Stimulated activated naive CD8-positive, alpha-beta T cell treated with anti-CD3 and anti-CD28 coated beads, Interleukin-15, amount 100 ng/mL, for 72 hours (primary cell): ENCODE data around the gene ARFGAP1.
"Not testable (repeated sequence)": the region's sequence is repeated elsewhere in the genome, so short reads cannot be mapped to it uniquely, and the experiment has no call there.

ENCODE experiments used
- ATAC-seq: fragments of 150-1000 bp; cut with Tn5 transposase; 2 replicates; pipeline ENCODE4 v1.10.0; 2021; ENCODE audit warnings: mild to moderate bottlenecking, moderate library complexity
- DNase-seq, 2 donors: peaks; one replicate each; pipeline ENCODE4 v3.0.0; 2021 to 2022
- H3K27ac Mint-ChIP-seq, 2 donors: one replicate each; pipeline ENCODE4 v1.8.0; 2022; ENCODE audit warnings: mild to moderate bottlenecking in 2 of 2, mixed read lengths in 2 of 2, moderate library complexity in 2 of 2
- H3K27me3 Mint-ChIP-seq: one replicate; pipeline ENCODE4 v1.8.0; 2022; ENCODE audit warnings: mixed read lengths
- H3K4me1 Mint-ChIP-seq: one replicate; pipeline ENCODE4 v1.8.0; 2022; ENCODE audit warnings: mild to moderate bottlenecking, mixed read lengths
- H3K4me3 Mint-ChIP-seq, 2 donors: one replicate each; pipeline ENCODE4 v1.8.0; 2022; ENCODE audit warnings: mild to moderate bottlenecking in 2 of 2, mixed read lengths in 2 of 2, moderate library complexity in 1 of 2
- H3K9me3 Mint-ChIP-seq, 2 donors: one replicate each; pipeline ENCODE4 v1.8.0; 2022; ENCODE audit warnings: mixed read lengths in 2 of 2

The ARFGAP1 gene

DNA sequence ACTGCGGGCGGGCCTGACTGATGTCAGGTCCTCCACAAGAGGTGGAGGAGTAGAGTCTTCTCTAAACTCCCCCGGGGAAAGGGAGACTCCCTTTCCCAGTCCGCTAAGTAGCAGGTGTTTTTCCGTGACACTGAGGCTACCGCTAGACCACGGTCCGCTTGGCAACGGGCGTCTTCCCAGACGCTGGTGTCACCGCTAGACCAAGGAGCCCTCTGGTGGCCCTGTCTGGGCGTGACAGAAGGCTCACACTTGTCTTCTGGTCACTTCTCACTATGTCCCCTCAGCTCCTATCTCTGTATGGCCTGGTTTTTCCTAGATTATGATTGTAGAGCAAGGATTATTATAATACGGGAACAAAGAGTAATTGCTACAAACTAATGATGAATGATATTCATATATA, 21.3 kb upstream of the ARFGAP1 start:
- Mint-ChIP-seq H3K4me1 (peaks cover 14% of the 10 kb centered on the region), H3K27me3 (peaks cover 70% of the 10 kb centered on the region)
- H3K27ac Mint-ChIP-seq, H3K4me3 Mint-ChIP-seq, H3K9me3 Mint-ChIP-seq, ATAC-seq, DNase-seq: not testable (repeated sequence)

DNA sequence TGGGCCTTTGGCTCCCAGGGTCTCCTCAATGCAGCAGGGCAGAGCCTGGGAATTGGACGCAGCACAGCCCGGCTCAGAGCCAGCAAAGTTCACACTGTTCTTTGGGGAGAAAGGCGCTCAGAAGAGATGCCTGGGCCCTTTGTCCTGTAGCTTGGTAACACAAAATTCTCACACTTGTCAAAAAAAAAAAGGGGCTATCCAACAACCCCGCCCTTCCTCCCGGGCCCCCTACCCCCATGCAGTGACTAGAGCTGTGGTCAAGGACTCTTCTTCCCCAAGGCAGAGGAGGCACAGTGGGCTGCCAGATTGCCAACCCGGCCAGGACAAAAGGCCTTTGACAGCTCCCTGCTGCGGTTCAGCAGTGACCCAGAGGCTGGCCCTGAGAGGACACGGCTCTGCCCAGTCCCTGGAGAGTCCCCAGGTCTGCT, 20.3 kb upstream of the ARFGAP1 start:
- H3K9me3 Mint-ChIP-seq = no peaks in the 10 kb centered on the region
- no peak overlapping the region for H3K4me3 Mint-ChIP-seq
- H3K4me1 Mint-ChIP-seq = peaks cover 14% of the 10 kb centered on the region
- peaks cover 75% of the 10 kb centered on the region for H3K27me3 Mint-ChIP-seq
- ATAC-seq (no peak), DNase-seq (no peak)
- no peak overlapping the region for H3K27ac Mint-ChIP-seq

DNA sequence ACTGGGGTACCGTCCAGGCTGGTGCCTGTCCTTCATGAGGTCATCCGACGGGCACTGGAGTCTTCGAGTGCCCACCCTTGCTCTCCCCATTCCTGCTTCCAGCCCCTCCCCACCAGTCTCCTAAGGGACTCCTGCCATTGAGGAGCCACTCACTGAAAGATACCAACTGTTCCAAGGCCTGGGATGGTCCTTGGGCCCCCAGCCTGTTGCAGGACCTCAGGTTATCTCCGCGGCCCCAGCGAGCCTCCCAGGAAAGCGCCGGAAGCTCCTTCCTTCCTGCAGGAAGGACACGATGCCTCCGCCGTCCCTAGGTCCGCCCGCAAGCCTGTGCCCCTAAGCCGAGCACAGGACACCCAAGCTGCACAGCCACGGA, 19.6 kb upstream of the ARFGAP1 start:
- Mint-ChIP-seq H3K9me3 (no peaks in the 10 kb centered on the region), H3K27ac (no peak overlapping the region), H3K27me3 (peaks cover 70% of the 10 kb centered on the region), H3K4me1 (peaks cover 14% of the 10 kb centered on the region), H3K4me3 (peak overlapping the region in 1 of 2 donors; percentile 49)
- DNase-seq (no peak), ATAC-seq (no peak)

- Mint-ChIP-seq H3K9me3 (no peaks in the 10 kb centered on the region), H3K27ac (no peak overlapping the region), H3K27me3 (peaks cover 65% of the 10 kb centered on the region), H3K4me3 (peak overlapping the region in 1 of 2 donors; percentile 49), H3K4me1 (peaks cover 14% of the 10 kb centered on the region)
- DNase-seq = no peak
- no peak for ATAC-seq
These were observed 19.0 kb upstream of the ARFGAP1 start for GRCh38 chr20:63253438-63254231.

GRCh38 chr20:63254232-63254605, 18.4 kb upstream of the ARFGAP1 start, which contains the start of gene NKAIN4:
TSS of gene NKAIN4 (minus strand) at chr20:63254463. CDS start at chr20:63254450, 13 bp downstream.
- DNase-seq (no peak), ATAC-seq (peak; percentile 6)
- Mint-ChIP-seq H3K4me1 (peaks cover 14% of the 10 kb centered on the region), H3K9me3 (no peaks in the 10 kb centered on the region), H3K27ac (no peak within 1 kb of the TSS), H3K27me3 (peaks cover 62% of the 10 kb centered on the region), H3K4me3 (peak within 1 kb of the TSS; percentile 33 to 60)

- Mint-ChIP-seq H3K4me3 (peak overlapping the region; percentile 33 to 60), H3K27me3 (peaks cover 62% of the 10 kb centered on the region), H3K4me1 (peaks cover 14% of the 10 kb centered on the region), H3K9me3 (no peaks in the 10 kb centered on the region), H3K27ac (no peak overlapping the region)
- ATAC-seq = peak; percentile 32
- no peak for DNase-seq
These were observed 17.8 kb upstream of the ARFGAP1 start for GRCh38 chr20:63254606-63255384.

DNA sequence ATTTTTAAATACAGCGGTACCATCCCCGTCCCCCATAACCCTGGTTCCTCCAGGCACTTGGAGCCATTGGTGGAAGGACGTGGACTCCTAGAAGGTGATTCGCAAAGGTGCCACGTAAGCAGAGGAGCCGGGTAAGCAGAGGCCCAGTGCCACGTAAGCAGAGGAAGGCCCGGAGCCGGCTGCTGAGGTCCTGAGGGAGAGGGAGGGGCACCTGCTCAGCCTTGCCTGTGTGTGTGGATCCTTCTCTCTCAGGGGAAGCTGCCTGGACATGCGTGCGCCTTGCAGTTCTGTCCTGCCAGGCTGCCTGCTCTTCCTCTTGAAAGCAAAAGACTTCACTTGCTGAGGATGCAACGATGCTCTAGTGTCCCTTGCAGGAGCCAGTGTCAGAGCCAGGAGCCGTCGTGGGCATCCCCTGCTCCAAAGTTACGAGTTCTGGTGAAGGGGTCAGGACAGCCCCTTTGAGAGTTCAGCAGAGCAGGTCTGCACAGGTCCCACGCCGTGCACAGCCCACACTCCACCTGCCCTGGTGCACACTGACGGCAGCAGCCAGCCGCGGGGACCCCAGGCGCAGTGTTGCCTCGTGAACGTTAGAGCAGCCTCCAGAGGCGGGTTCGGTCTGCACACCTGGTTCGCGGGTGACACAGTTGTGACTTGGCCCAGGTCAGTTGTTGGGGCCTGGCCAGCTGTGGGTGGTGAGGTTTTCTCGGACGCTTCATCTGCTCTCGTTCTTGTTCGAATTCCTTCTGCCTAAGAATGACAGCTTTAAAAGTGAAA, 16.5 kb upstream of the ARFGAP1 start:
- DNase-seq = no peak
- Mint-ChIP-seq H3K9me3 (no peaks in the 10 kb centered on the region), H3K27me3 (peaks cover 67% of the 10 kb centered on the region), H3K4me1 (peaks cover 14% of the 10 kb centered on the region), H3K4me3 (no peak overlapping the region), H3K27ac (no peak overlapping the region)
- ATAC-seq = no peak

- H3K4me3 Mint-ChIP-seq = no peak overlapping the region
- peaks cover 69% of the 10 kb centered on the region for H3K27me3 Mint-ChIP-seq
- H3K4me1 Mint-ChIP-seq = peaks cover 19% of the 10 kb centered on the region
- DNase-seq = no peak
- H3K27ac Mint-ChIP-seq = no peak overlapping the region
- no peak for ATAC-seq
- no peaks in the 10 kb centered on the region for H3K9me3 Mint-ChIP-seq
These were observed 15.7 kb upstream of the ARFGAP1 start for GRCh38 chr20:63256954-63257353.

- DNase-seq (no peak), ATAC-seq (no peak)
- H3K27ac Mint-ChIP-seq = no peak overlapping the region
- H3K4me3 Mint-ChIP-seq = no peak overlapping the region
- H3K9me3 Mint-ChIP-seq = no peaks in the 10 kb centered on the region
- H3K4me1 Mint-ChIP-seq = peaks cover 25% of the 10 kb centered on the region
- H3K27me3 Mint-ChIP-seq = peaks cover 69% of the 10 kb centered on the region
These were observed 15.0 kb upstream of the ARFGAP1 start for GRCh38 chr20:63257629-63258028.

- Mint-ChIP-seq H3K27me3 (peaks cover 65% of the 10 kb centered on the region), H3K27ac (no peak overlapping the region), H3K4me1 (peaks cover 22% of the 10 kb centered on the region)
These were observed 13.8 kb upstream of the ARFGAP1 start for GRCh38 chr20:63258781-63259180.

DNA sequence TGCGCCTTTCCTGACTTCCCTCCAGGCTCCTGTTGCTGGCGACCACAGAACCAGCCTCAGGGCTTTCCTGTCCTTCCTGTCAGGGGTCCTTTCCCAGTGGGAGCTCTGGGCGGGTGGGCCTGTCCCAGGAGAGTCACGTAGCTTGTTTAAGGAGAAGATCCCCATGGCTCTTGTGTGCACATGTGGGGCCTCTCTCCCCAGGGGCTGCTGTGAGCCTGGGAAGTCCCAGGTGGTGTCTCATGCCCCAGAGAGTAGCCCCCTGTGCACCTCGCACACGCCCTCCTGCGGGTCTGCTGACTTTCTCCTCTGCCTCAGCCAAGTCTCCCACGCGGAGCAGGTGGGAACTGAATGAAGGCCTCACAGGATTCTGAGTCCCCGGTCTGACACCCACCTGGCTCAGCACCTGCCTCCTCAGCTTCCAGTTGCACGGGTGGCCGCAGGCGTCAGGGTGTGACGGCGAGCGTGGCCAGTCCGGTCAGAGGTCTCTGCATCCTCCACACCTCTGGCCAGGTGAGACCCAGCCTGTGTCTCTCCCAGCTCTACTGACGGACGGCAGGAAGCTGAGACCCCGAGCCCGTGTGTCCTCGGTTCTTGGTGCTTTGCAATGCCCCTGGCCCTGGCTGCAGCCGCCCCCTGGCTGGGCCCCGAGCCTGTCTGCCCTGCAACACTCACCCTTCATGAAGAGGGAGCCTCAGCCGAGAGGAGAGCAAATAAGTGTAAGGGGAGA, 12.7 kb upstream of the ARFGAP1 start:
- ATAC-seq = no peak
- no peak for DNase-seq
- no peak overlapping the region for H3K27ac Mint-ChIP-seq
- peaks cover 17% of the 10 kb centered on the region for H3K4me1 Mint-ChIP-seq
- no peak overlapping the region for H3K4me3 Mint-ChIP-seq
- no peaks in the 10 kb centered on the region for H3K9me3 Mint-ChIP-seq
- peaks cover 67% of the 10 kb centered on the region for H3K27me3 Mint-ChIP-seq

More at GRCh38 chr20:63258781-63259180, 13.8 kb upstream of the ARFGAP1 start:
- Mint-ChIP-seq H3K4me3 (no peak overlapping the region), H3K9me3 (no peaks in the 10 kb centered on the region)
- no peak for DNase-seq
- ATAC-seq = no peak

- no peak for ATAC-seq
- DNase-seq = no peak
- H3K27me3 Mint-ChIP-seq = peaks cover 66% of the 10 kb centered on the region
- no peak overlapping the region for H3K27ac Mint-ChIP-seq
- H3K4me1 Mint-ChIP-seq = peaks cover 12% of the 10 kb centered on the region
- H3K4me3 Mint-ChIP-seq = no peak overlapping the region
- no peaks in the 10 kb centered on the region for H3K9me3 Mint-ChIP-seq
These were observed 12.1 kb upstream of the ARFGAP1 start for GRCh38 chr20:63260521-63260920.

DNA sequence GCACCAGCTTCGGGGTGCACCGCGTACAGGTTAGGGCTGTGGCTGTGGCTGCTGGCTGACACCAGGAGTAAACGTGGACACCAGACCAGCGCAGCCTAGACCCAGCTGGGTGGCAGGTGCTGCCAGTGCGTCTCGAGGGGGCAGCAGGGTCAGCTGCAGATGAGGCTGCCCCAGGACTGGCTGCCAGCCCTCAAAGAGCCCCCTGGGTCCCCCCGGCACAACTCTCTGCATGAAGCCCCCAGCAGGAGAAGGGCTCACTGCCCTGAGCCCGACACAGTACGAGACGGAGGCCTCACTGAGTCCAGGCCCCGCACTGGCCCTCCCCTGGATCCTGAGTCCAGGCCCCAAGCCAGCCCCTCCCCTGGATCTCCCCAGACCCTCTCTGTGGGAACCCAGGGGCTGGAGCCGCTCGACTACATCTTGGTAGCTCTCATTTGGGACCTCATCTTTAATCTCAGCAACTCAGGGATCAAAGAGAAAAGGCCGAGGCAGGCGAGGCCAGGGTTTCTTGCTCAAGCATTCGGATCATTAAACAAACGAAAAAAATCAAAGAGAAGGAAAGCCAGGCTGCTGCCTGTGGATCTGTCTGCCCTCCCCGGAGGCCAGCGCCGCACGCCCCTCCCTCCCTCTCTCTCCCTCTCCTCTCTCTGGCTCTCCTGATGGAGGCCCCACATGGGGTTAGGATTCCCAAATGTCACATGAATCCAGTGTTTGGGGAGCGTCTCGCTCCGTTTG, 11.4 kb upstream of the ARFGAP1 start:
- Mint-ChIP-seq H3K27me3 (peaks cover 62% of the 10 kb centered on the region), H3K4me3 (no peak overlapping the region), H3K4me1 (peaks cover 12% of the 10 kb centered on the region), H3K27ac (no peak overlapping the region), H3K9me3 (no peaks in the 10 kb centered on the region)
- DNase-seq (no peak), ATAC-seq (no peak)

DNA sequence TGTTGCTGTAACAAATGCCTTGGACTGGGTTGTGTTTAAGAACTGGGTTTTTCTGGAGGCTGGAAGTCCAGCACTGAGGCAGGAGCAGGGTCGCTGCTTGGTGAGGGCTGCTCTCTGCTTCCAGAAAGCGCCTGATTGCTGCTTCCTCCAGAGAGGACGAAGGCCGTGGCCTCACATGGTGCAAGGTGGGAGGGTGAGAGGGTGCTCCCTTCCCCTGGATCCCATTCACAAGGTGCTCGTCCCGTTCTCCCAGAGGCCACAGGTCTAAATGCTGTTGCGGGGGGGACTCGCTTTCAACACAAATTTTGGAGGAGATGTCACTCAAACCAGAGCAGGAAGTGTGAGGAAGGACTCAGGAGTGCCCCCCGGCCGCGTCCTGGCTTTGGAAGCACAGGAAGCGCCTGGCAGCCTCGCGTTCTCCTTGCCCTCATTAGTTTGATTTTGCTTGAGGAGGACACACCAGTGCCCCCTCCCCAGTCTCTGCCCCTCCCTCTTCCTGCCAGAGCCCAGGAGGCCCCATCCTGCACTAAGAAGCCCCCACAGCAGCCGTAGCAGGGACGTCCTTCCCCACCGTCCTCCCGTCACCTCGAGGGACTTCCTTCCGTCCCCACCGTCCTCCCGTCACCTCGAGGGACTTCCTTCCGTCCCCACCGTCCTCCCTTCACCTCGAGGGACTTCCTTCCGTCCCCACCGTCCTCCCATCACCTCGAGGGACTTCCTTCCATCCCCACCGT, 10.7 kb upstream of the ARFGAP1 start:
- H3K27ac Mint-ChIP-seq = peak overlapping the region in 1 of 2 donors; percentile 91
- peak overlapping the region; percentile 22 to 59 for H3K4me3 Mint-ChIP-seq
- H3K27me3 Mint-ChIP-seq = peaks cover 54% of the 10 kb centered on the region

More for the DNA sequence above, 10.7 kb upstream of the ARFGAP1 start:
- Mint-ChIP-seq H3K9me3 (no peaks in the 10 kb centered on the region), H3K4me1 (peaks cover 12% of the 10 kb centered on the region)
- DNase-seq = no peak
- ATAC-seq = no peak
